PC-9 (cell line): ENCODE results near the gene CLTB. TPM values are rescaled to one million over a fixed set of nuclear protein-coding genes. Genes with fewer than 3 reads are reported as not detected.

ENCODE experiments used
- BruUV-seq: library from RNA; stranded (reverse); fragments of 400-500 nt; replicated peaks from 2 replicates; lab custom pipeline; 2021; lab: Mats Ljungman, UMichigan
- CTCF ChIA-PET: fragments of 300-600 bp; sonication (Branson Sonifier 250); formaldehyde crosslinking; loops from one replicate; lab custom pipeline; 2022; ENCODE audit warnings: antibody characterized with exemption; lab: Charles Lee
- POLR2A ChIA-PET: fragments of 300-600 bp; sonication (Branson Sonifier 250); formaldehyde crosslinking; loops from one replicate; lab custom pipeline; 2022; ENCODE audit warnings: antibody characterized with exemption; ENCODE audit not compliant: unreplicated experiment; lab: Charles Lee
- DNase-seq, 2 experiments: peaks; one replicate each; pipeline versions ENCODE4 v3.0.0 to v3.0.0-alpha.2; 2015 to 2022; ENCODE audit warnings: mixed read lengths in 1 of 2
- H2AFZ ChIP-seq: fragments of 200-600 bp; sonication (generic); 2 replicates; pipeline ENCODE4 v1.8.1; 2017; ENCODE audit warnings: antibody characterized with exemption
- H3F3A ChIP-seq: fragments of 200-600 bp; sonication (generic); 2 replicates; pipeline ENCODE4 v1.8.1; 2017; ENCODE audit warnings: antibody characterized with exemption, mild to moderate bottlenecking, low read depth; ENCODE audit not compliant: insufficient read depth
- H3K27ac ChIP-seq: fragments of 200-600 bp; sonication (generic); 2 replicates; pipeline ENCODE4 v1.6.1; 2016; ENCODE audit warnings: mixed run types
- H3K27me3 ChIP-seq: fragments of 200-600 bp; sonication (generic); 2 replicates; pipeline ENCODE4 v1.6.1; 2016; ENCODE audit warnings: low read depth, mixed run types; ENCODE audit not compliant: insufficient read depth
- H3K36me3 ChIP-seq: fragments of 200-600 bp; sonication (generic); 2 replicates; pipeline ENCODE4 v1.6.1; 2016; ENCODE audit warnings: low read depth, mixed run types
- H3K4me1 ChIP-seq: fragments of 200-600 bp; sonication (generic); replicated peaks from 2 replicates; pipeline ENCODE4 v1.6.1; 2016; ENCODE audit warnings: mixed run types; ENCODE audit not compliant: insufficient read depth
- H3K4me2 ChIP-seq: fragments of 200-600 bp; sonication (generic); 2 replicates; pipeline ENCODE4 v1.6.1; 2017; ENCODE audit warnings: mixed run types
- H3K4me3 ChIP-seq: fragments of 200-600 bp; sonication (generic); 2 replicates; pipeline ENCODE4 v1.6.1; 2016; ENCODE audit warnings: mixed run types
- H3K79me2 ChIP-seq: fragments of 200-600 bp; sonication (generic); 2 replicates; pipeline ENCODE4 v1.6.1; 2017; ENCODE audit warnings: low read depth, mixed run types
- H3K9me2 ChIP-seq: fragments of 200-600 bp; sonication (generic); 2 replicates; pipeline ENCODE4 v1.8.1; 2017; ENCODE audit warnings: mild to moderate bottlenecking; ENCODE audit not compliant: insufficient read depth
- H3K9me3 ChIP-seq: fragments of 200-600 bp; sonication (generic); 2 replicates; pipeline ENCODE4 v1.8.1; 2016; ENCODE audit warnings: low read depth; ENCODE audit not compliant: insufficient read depth
- H4K20me1 ChIP-seq: fragments of 200-600 bp; sonication (generic); 2 replicates; pipeline ENCODE4 v1.8.1; 2017; ENCODE audit not compliant: insufficient read depth
- CTCF ChIP-seq: fragments of 200-600 bp; sonication (generic); conservative IDR thresholded peaks from 2 replicates; pipeline ENCODE4 v1.6.1; 2017; ENCODE audit warnings: mixed run types, antibody characterized with exemption, mild to moderate bottlenecking, moderate library complexity
- EZH2 ChIP-seq: fragments of 200-600 bp; sonication (generic); IDR thresholded peaks from 2 replicates; pipeline ENCODE4 v1.8.0; 2017; ENCODE audit warnings: antibody characterized with exemption, low read depth
- intact Hi-C: fragments of 100-400 bp; cut with micrococcal nuclease; formaldehyde crosslinking; loops from one replicate; pipeline ENCODE4 v1.10.0; 2022; ENCODE audit not compliant: unreplicated experiment
- total RNA-seq: library from RNA; stranded (reverse); gene quantifications from 2 replicates; pipeline ENCODE4 v1.2.3, GENCODE V29; 2021

The CLTB gene
- total RNA-seq, 1 experiment from 2014 or later = 123 TPM

- intact Hi-C loops = loop anchor here (10.0 kb wide), 2 partner anchors 261 to 441 kb away; partner anchors contain the start of gene TSPAN17
- Histone ChIP-seq H3K79me2 (peaks cover 31% of the 10 kb centered on the region), H3K27ac (no peak overlapping the region), H2AFZ (no peak overlapping the region), H4K20me1 (peaks cover 19% of the 10 kb centered on the region), H3K27me3 (no peaks in the 10 kb centered on the region), H3K4me3 (no peak overlapping the region), H3K4me2 (no peak overlapping the region), H3K9me3 (no peaks in the 10 kb centered on the region), H3F3A (peaks cover 7% of the 10 kb centered on the region), H3K36me3 (peaks cover 46% of the 10 kb centered on the region), H3K9me2 (no peaks in the 10 kb centered on the region), H3K4me1 (peaks cover 15% of the 10 kb centered on the region)
- TF ChIP-seq CTCF = no peak
- TF ChIP-seq EZH2 = no peak
- POLR2A ChIA-PET = no interaction called here
- DNase-seq = no peak
- CTCF ChIA-PET = no interaction called here
- BruUV-seq = no TSS peak
Observed at GRCh38 chr5:176383961-176384360, 32.4 kb downstream of the CLTB start.

GRCh38 chr5:176383248-176383905, 33.0 kb downstream of the CLTB start:
- no peak for DNase-seq
- ChIA-PET POLR2A (no interaction called here), CTCF (no interaction called here)
- BruUV-seq = no TSS peak
- Histone ChIP-seq H3K9me3 (no peaks in the 10 kb centered on the region), H3K27me3 (no peaks in the 10 kb centered on the region), H3F3A (peaks cover 7% of the 10 kb centered on the region), H2AFZ (no peak overlapping the region), H3K4me2 (no peak overlapping the region), H3K4me1 (peaks cover 15% of the 10 kb centered on the region), H4K20me1 (peaks cover 19% of the 10 kb centered on the region), H3K79me2 (peaks cover 31% of the 10 kb centered on the region), H3K36me3 (peaks cover 46% of the 10 kb centered on the region), H3K27ac (no peak overlapping the region), H3K9me2 (no peaks in the 10 kb centered on the region), H3K4me3 (no peak overlapping the region)
- TF ChIP-seq EZH2 = no peak
- intact Hi-C loops = loop anchor here (10.0 kb wide), 2 partner anchors 261 to 441 kb away; partner anchors contain the start of gene TSPAN17

- H3K4me3 ChIP-seq = no peak overlapping the region
- H2AFZ ChIP-seq = no peak overlapping the region
- H3K79me2 ChIP-seq = peaks cover 25% of the 10 kb centered on the region
- peaks cover 7% of the 10 kb centered on the region for H3F3A ChIP-seq
- intact Hi-C loops = loop anchor here (10.0 kb wide), 2 partner anchors 262 to 442 kb away; partner anchors contain the start of gene TSPAN17
- TF ChIP-seq CTCF = no peak
- no peak for TF ChIP-seq EZH2
- no peaks in the 10 kb centered on the region for H3K27me3 ChIP-seq
- H3K36me3 ChIP-seq = peaks cover 46% of the 10 kb centered on the region
- ChIA-PET POLR2A (interaction anchor here (0.6 kb wide), 1 partner anchor 183 kb away, joined by 5 read pairs; no protein-coding TSS in a partner anchor), CTCF (no interaction called here)
- H4K20me1 ChIP-seq = peaks cover 19% of the 10 kb centered on the region
- peaks cover 15% of the 10 kb centered on the region for H3K4me1 ChIP-seq
- DNase-seq = no peak
- no peaks in the 10 kb centered on the region for H3K9me2 ChIP-seq
- no TSS peak for BruUV-seq
- no peak overlapping the region for H3K27ac ChIP-seq
- H3K4me2 ChIP-seq = no peak overlapping the region
- no peaks in the 10 kb centered on the region for H3K9me3 ChIP-seq
Observed at GRCh38 chr5:176382721-176383120, 33.6 kb downstream of the CLTB start.
